Stimulated activated CD4-positive, alpha-beta T cell treated with anti-CD3 and anti-CD28 coated beads, Interleukin-1b, Interleukin-23, amount 100 ng/mL, for 1 hour (primary cell): Measurements from ENCODE around the gene SPATA3.

Experiments
- DNase-seq, 2 donors: peaks; one replicate each; pipeline ENCODE4 v3.0.0-alpha.2; 2020; ENCODE audit warnings: low read depth in 2 of 2

SPATA3 gene

DNA sequence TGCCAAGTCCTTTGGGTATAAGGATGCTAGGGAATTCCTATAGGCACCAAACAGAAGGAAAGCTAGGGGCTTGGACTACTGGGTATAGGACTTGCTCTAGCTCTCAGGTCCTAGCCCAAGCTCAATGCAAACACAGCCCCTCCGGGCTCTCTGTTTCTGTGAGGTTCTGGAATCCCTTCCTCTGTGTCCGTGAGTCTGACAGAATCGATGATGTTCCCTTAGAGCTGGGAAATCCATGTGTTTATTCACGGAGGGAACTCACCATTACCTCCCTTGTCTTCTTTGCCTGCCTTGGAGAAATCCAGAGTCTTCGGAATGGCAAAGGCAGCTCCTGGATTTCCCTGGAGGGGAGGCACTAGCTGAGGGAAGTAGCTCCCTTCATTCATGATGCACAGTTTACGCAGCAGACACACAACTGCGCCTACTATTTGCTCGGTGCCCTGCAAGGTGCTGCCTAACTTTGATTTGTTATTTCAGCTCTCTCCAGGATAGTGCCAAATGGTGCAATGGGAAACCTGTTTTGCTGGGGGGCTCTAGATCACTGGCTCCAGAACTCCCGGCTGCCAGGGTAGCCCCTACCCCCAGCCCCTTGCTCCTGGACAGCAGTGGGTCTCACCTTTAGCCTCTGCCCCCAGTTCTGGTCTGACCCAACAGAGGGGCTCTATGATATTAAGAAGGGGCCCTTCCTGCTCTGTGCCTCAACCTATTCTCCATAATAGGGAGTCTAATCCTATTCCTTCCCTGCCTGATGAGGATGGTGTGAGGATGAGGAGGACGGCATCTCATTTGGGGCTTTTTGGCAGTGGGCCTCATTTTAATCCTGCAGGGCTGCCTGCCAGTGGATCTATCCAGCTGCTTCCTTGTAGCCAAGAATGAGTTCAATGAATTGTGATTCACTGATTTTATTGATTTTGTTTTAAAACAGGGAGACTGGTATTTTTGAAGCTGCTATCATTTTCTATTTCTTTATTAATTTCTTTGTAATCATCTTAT lies 52.3 kb downstream of the SPATA3 start:
- no peak for DNase-seq

DNA sequence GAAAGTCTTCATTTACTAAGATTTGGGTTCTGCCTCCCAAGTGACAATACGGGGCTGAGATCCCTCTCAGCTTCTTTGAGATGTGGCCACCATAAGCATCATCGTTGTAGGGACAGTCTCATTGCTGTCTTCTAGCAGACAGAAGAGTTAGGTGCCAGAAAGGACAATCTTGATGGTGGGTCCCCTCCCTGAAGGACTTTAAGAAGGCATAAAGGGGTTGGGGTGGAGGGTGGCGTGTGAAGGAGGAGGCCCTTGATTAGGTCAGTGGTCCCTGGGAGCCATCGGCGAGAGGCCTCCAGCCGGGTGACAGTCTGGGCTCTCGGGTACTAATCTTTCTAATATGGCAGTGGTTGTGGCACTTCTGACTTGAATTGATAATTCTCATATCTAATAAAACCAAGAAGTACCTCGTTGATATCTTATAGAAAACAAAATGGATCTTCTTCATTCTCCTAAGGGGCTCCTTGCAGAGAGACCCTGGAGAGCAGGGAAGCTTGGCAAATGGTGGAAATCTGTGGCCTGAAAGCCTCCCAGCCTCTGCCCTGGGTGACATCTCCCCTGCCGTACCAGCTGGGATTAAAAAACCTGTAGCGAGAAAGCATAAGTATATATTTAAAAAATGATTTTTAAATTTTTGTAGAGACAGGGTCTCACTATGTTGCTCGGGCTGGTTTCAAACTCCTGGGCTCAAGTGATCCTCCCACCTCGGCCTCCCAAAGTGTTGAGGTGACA lies 53.5 kb downstream of the SPATA3 start:
- no peak for DNase-seq

DNA sequence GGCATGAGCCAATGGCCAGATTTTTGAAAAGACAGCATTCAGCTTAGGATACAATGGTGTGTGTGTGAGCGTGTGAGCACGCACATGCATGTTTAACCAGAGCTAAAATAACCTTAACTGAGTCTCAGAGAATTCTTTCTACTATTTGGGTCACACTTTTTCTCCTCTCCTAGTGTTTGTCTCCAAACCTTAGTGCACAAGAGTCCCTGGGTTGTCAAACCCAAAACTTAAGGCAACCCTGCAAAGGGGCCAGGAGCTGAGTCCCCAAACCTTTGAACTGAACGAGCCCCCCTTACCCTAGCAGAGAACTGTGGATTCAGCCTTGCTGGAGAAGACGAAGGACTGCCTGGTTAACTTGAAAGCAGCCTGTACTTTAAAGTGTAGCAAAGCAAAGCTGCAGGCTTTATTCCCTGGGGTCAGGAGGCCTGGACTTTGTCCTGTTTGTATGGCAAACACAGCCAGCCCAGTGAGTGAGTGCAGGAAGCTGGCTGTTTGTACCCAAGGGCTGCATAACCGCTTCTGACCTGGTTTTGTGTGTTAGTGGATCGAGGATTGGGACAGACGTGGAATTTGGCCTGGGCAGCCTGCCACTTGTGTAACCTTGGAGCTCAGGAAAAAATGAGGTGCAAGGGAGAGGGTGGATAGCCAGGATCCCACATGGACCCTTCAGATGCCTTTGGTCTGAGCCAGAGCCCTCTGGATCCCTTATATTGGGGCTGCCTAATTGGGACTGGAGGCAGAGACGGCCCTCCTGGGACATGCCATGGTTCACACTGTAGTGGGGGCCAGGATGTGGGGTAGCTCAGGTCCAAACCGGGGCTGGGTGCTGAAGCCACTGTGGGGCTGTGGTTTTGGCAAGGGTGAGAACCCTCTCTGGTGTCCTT lies 54.3 kb downstream of the SPATA3 start:
- DNase-seq = no peak

DNA sequence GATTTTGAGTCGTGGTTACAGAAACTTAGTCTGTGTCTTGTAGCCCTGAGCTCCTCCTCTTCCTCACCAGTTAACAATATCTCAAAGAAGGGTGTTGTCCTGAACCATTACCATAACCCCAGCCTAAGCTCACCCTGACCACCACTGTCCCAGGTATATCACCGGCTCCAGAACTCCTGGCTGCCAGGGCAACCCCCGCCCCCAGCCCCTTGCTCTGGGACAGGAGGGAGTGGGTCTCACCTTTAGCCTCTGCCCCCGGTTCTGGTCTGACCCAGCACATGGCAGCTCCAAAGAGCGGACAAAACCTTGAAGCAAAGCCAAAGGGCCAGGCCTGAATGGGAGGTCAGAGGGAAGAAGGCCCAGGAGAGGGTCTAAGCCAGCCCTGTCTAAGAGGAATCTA lies 55.2 kb downstream of the SPATA3 start:
- no peak for DNase-seq

GRCh38 chr2:231052494-231053451 lies 56.9 kb downstream of the SPATA3 start:
- DNase-seq = peak; percentile 44 to 67

DNA sequence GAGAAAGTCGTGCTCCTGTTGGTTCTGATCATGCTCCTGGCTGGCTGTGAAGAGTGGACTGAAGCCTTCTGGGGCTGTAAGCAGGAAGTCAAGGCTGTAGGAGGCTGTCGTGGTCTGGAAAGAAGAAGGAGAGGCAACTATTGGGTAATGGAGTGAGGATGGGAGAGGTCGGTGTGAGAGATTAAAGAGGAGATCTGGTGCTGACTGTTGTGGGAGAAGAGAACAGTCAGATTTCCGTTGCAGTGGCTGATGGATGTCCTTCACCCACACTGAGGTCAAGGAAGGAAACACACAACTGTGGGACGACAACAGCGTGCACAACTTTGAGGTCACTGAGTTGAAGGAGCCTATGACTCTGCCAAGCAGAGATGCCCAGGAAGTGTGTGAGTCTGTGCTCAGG lies 57.9 kb downstream of the SPATA3 start:
- no peak for DNase-seq

DNA sequence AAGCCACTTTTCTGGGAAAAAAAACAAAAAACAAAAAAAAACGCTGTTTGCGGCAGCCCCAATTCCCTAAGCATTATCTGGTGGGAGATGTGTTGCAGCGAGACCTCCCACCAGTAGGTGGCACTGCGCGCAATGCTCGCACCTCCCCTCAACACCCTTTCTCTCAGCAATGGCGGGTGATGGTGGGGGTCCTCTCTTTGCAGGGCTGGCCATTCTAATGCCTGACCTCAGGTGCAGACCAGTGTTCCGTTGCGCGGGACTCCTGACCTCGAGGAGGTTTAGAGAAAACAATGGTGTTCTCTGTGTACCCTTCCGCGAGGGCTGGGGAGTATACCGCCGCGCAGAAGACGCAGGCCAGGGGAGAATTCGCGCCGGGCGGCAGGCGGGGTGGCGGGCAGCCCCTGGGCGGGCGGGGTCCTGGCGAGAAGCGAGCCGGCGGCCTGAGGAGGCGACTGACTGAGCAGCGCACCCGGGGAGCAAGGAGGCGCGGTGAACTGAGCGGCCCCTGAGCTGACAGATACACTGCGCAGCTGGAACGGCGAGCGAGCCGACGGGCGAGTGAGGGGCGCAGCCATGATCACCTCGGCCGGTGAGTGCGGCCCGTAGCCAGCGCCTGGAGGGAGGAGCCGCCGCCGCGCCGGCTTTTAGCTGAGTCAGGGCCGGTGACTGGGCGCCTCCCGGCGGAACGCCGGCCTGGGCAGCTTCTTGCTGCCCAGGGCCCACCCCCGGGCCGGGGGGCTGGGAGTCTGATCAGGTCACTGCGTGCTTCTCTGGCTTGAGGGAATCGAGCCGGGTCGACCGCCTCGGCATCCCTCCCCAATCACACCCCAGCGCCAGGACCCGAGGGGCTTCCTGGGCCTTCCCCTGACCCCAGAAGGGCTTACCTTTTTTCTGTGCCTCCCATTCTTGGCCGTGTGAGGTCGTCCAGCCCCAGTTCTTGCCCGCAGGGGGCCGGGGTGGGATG lies 60.8 kb downstream of the SPATA3 start, which contains the start of gene PSMD1:
TSS of gene PSMD1 (plus strand) at position 415 of the 964 bp plus-strand sequence. CDS start at position 574, 159 bp downstream.
- DNase-seq = peak; percentile 90 to 93

GRCh38 chr2:231057590-231057989 lies 61.7 kb downstream of the SPATA3 start:
- DNase-seq = no peak
